GM21447 (cell line): ENCODE results near the gene KHSRP.

Source experiments
- ATAC-seq: cut with Tn5 transposase; IDR thresholded peaks from one replicate; pipeline ENCODE4 v1.9.1; 2021; ENCODE audit not compliant: unreplicated experiment

The KHSRP gene, protein sequence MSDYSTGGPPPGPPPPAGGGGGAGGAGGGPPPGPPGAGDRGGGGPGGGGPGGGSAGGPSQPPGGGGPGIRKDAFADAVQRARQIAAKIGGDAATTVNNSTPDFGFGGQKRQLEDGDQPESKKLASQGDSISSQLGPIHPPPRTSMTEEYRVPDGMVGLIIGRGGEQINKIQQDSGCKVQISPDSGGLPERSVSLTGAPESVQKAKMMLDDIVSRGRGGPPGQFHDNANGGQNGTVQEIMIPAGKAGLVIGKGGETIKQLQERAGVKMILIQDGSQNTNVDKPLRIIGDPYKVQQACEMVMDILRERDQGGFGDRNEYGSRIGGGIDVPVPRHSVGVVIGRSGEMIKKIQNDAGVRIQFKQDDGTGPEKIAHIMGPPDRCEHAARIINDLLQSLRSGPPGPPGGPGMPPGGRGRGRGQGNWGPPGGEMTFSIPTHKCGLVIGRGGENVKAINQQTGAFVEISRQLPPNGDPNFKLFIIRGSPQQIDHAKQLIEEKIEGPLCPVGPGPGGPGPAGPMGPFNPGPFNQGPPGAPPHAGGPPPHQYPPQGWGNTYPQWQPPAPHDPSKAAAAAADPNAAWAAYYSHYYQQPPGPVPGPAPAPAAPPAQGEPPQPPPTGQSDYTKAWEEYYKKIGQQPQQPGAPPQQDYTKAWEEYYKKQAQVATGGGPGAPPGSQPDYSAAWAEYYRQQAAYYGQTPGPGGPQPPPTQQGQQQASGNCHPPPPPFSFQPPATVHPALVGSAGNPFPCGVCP

DNA sequence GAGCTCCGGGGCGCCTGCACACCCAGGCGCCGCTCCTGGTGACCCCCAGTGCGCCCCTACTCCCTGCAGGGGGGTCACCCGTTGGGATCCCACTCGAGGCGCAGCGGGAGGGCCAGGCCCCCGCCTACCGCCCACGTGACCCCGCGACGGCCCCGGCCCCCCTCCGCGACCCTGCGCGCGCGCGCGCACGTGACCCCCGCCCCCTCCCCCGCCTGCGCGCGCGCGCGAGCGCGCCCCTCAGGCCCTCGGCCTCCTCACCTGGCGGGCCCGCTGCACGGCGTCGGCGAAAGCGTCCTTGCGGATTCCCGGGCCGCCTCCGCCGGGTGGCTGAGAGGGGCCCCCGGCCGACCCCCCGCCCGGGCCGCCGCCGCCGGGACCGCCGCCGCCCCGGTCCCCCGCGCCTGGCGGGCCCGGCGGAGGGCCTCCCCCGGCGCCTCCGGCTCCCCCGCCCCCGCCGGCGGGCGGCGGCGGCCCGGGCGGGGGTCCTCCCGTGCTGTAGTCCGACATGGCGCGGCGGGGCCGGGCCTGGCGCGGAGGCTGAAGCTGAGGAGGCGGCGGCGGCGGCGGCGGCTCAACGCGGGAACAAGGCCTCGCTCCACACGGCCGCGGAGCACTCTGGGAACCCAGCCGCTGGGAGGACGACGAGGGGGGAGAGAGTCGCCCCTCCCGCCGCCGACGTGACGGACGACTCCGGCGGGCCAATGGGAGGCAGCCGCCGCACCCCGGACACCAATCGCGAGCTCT is at the start of gene KHSRP:
Gene KHSRP, minus strand, starts transcription at position 617 of the 744 bp plus-strand sequence. Its CDS starts 110 bp downstream, at position 507.
- ATAC-seq = no peak

DNA sequence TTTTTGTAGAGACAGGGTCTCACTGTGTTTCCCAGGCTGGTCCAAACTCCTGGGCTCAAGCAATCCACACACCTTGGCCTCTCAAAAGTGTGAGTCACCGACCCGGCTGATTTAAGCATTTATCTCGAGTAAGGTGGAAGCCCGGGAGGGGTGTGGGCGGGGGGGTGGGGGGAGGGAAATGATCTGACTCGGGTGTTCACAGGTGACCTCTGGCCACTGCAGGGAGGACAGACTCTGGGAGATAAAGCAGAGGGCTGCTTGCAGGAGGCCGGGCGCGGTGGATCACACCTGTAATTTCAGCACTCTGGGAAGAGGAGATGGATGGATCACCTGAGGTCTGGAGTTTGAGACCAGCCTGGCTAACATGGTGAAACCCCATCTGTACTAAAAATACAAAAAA is 49.0 kb upstream of the KHSRP start:
- no peak for ATAC-seq

DNA sequence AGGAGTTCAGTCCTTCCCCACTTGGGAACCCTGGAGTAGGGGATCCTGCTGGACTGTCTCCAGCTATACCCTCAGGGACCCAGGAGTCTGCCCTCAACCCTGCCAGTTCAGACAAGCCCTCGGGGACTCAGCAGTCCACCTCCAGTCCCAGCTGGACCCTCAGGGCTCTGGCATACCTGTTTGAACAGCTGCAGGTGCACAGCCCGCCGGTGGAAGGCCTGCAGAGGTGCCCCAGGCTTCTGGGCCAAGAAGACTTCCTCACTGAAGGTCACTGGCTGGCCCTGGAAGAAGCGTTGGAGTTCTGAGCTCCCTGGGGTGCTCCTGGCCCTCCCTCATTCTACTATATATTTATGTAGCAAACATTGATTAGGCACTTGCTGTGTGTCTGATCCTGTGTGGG is 48.1 kb upstream of the KHSRP start:
- no peak for ATAC-seq

DNA sequence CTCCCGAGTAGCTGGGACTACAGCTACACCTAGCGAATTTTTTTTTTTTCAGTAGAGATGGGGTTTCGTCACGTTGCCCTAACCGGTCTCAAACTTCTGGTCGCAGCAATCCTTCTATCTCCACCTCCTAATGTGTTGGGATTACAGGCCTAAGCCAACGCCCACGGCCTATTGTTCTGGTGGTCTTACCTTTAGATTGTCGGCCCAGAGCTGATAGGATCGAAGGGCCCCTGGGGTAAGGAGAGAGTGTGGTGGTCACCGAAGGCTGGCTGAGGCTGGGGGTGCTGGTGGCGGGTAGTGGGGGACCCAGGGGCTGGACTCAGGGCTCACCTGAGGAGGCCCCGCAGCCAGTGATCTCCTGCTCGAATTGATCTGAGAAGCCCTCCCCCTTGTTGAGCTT is 46.5 kb upstream of the KHSRP start:
- ATAC-seq = no peak

DNA sequence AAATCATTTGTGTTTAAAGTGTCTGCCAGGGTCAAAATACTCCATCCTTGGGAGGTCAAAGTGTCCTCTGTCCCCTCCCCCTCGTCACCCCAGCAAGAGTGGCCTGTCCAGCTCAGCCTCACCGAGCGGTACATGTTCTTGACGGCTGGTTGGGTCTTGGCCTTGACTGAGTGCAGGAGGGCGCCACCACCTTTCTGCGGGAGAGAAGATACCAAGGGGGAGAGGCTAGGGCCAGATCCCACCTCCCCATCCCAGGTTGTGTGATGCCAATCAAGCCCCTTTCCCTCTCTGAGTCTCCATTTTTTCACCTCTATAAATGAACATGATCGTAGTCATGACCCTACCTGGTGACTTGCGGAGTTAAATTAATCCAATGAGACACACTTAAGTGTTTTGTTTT is 45.6 kb upstream of the KHSRP start:
- no peak for ATAC-seq

DNA sequence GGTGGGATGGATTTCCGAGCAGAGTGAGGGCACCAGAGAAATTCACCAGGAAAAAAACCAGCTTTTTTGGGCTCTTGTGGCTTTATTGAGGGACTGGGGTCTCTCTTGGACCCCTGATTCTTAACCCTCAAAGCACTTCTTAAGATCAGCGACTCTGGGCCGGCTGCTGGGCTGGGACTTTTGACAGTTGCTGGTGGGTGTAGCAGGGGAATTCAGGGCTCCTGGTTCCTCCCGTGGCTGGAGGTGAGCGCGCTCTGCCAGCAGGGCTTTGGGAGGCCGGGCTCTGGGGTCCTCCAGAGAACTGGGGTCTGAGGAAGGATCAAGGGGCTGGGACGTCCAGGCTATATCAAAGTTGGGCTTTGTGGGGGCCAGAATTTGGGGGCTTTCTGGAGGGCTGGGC is 42.8 kb upstream of the KHSRP start:
- no peak for ATAC-seq

DNA sequence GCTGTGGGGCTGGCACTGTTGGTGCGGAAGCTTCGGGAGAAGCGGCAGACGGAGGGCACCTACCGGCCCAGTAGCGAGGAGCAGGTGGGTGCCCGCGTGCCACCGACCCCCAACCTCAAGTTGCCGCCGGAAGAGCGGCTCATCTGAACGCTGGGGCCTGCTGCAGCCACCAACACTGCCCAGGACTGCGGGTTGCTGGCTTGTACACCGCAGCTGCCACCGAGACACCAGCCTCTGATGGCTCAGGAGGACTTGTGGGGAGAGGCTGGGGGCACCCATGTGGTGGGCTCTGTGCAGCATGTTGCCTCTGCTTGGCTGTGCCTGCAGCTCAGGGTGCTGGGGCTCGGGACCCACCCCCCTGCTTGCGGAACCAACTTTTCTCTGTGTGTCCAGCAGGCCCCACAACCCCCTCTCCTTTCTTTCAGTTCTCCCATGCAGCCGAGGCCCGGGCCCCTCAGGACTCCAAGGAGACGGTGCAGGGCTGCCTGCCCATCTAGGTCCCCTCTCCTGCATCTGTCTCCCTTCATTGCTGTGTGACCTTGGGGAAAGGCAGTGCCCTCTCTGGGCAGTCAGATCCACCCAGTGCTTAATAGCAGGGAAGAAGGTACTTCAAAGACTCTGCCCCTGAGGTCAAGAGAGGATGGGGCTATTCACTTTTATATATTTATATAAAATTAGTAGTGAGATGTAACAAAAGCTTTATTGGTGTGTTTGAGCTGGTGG is 42.1 kb upstream of the KHSRP start:
- no peak for ATAC-seq

DNA sequence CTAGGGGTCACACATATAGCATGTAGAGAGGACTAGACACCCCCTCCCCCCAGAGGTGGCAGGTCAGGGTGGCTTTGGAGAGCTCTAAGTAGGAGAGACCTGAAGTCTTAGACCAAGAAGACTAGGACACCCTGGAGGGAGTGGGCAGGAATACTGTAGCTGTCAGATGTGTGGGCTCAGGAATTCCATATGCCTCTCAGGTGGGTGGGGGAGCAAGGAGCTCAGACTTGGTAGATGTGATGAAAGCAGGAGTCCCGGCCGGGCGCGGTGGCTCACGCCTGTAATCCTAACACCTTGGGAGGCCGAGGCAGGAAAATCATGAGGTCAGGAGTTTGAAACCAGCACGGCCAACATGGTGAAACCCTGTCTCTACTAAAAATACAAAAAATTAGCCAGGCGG is 41.1 kb upstream of the KHSRP start:
- no peak for ATAC-seq

DNA sequence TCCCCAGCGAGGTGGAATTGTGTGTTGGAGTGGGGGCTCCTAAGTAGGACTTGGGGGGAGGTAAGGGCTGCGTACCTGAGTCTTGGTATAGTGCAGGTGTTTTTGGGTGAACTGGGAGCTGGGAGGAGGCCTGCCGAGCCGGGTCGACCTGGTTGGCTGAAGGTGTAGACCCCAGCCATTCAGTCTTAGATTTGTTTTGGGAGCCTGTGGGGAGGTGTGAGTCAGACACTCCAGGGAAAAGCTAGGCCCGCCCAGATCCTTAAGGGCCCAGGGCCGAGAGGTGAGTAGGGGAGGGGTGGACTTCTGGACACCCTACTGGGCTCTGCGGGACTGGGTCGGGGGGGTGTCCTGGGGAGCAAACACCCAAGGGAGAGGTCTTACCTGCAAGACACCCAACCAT is 40.4 kb upstream of the KHSRP start:
- ATAC-seq = no peak

DNA sequence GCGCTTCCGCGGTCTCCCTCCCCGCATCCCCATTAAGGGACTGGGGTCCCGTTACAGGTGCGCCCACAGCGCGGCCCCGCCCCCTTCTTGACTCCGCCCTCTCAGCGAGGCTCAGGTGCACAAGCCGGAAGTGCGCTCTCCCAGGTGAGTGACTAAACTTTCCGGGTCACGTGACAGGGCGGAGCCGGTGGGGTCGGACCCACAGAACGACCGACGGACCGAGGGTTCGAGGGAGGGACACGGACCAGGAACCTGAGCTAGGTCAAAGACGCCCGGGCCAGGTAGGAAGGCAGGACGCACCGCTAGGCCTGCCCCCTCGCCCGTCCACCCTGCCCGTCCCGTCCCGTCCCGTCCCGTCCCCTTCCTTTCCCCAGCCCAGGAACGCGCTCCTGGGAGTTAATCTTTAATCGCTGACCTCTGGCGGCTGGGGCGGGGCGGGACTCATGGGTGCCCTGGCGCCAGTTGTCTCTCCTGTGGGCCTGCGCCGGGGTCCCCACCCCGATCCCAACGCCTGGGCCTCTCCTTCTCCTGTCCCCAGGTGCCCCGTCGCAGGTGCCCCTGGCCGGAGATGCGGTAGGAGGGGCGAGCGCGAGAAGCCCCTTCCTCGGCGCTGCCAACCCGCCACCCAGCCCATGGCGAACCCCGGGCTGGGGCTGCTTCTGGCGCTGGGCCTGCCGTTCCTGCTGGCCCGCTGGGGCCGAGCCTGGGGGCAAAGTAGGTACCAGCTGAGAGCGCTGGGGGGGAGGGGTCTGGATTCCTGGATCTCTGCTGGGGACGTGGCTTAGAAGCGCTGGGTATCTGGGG is 39.7 kb upstream of the KHSRP start, which contains the start of gene CRB3:
Gene CRB3, plus strand, starts transcription at position 202 of the 804 bp plus-strand sequence. Its CDS starts 431 bp downstream, at position 633.
- no peak for ATAC-seq

DNA sequence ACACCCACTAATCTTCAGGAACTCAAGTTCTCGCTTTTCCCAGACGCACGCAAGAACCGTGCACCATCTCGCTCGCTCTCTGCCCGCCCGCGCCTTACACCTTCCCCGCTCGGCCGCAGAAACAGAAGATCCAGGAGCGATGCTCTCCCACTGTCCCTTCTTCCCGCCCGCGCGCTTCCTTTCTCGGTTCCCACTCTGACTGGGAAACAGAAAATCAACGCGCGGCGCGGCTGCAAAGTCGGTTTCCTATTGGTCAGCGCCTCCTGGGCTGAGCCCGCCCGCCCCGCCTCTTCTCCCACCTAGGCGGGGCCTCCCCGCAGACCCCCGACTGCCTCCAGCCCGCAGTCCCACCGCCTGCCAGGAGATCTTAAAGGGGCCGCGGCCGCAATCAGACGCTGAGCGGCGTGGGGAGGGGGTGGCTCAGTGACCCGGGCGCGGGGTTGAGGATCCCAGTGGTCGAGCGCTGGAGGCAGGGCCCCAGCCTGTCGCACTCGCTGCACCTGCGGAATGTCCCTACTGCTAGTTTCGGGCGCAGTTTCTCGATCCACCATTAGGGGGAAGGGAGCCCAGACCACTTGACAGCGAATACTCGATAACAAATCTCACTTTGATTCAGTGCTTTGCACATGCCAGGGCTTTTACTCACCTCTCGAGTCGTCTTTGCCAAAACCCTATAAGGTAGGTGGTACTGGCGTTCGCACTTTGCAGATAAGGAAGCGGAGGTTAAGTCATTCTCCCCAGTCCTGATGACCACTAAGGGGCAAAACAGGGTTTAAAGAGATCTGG is 35.7 kb upstream of the KHSRP start:
- peak; percentile 64 for ATAC-seq

DNA sequence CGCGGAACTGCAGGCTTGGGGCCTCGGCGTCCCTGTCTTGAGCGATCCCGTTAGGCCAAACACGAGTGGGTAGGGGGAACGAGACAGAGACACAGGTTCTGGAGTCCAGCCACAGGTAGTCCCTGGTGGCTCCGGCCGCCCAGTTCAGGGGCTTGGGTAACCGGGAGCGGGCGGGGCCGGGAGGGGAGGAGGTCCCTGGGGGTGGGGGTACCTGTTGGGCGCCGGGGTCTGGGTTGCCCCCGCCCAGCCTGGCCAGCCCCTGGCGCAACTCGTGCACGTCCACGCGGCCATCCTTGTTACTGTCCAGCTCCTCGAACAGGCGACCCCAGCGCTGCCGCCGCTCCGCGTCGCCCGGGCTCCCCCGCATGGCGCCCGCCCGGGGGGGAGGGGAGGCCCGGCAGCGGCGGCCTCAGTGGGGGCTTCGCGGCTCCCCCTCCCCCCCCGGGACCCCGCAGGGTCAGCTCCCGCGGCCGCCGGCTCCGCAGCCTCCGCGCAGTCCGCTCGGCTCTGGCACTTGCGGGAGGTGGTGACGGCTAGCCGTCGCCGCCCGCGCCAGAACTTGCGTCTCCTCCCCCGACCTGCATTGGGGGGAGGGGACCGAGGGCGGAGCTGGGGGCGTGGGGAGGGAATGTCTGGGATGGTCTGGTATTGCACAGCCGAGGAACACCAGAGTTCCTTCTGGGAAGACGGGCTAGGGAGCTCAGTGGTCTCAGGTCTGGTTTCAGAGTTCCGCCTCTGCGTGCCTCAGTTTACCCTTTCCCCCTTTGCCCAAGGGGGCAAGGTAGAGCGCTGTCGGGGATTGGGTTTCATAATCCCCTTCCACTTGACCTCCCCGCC is 34.9 kb upstream of the KHSRP start, which contains the start of gene SLC25A23:
Gene SLC25A23, minus strand, starts transcription at position 531 of the 837 bp plus-strand sequence. Its CDS starts 164 bp downstream, at position 367.
- ATAC-seq = peak; percentile 40

DNA sequence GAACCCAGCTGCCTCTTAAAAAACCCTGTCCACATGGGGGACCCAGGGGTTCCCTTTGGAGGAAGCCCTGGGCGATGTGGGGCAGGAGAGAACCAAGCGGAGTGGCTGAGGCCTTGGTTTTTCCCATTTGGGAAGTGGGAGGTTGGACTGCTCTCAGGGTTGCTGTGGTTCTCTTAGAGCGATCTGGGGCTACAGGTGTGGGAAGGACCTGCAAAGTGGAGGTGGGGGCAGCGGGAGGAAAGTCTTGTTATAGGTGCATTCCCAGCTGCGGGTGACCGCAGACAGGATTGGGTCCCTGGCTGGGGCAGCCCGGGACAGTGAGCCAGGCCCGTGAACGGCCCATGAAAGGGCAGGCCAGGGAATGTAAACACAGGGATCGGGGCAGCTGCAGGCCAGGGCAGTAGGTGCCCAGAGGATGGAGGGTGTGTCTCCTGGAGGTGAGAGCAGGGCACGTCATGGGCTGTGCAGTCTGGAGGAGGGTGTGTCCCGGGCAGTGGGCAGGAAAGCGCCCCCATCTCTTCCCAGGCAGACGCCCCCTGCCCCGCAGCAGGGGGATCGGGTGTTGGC is 34.2 kb upstream of the KHSRP start:
- ATAC-seq = no peak

DNA sequence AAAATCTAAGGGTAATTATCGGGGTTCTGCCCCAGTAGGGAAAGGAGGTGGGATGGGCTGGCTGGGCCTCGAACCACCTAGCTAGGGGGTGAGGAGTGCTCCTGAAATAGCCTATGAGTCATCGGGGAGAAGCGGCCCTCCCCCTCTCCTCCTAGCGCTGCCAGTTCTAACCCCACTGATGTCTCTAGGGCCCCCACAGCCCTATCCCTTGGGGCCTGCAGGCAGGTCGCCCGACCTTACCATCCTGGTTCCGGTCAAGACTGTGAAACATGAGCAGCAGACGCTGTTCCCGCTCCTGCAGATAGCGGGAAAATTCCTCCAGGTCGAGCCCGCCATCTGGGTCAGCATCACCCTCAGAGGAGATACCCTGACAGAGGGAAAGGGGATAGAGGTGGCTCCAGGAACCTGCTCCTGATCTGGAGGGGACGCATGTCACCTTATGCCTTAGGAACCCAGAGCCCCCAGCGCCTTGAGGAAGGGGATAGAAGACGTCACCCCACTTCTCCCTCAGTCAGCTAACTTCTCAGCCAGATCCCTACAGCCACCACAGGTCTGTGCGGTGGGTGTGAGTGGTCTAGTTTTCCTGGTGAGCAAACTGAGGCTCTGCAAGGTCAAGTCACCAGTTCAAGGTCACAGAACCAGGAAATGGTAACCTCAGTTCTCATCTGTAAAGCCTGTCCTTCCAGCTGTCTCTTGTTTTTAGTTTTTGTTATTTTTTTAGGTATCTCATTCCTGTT is 33.5 kb upstream of the KHSRP start:
- no peak for ATAC-seq

DNA sequence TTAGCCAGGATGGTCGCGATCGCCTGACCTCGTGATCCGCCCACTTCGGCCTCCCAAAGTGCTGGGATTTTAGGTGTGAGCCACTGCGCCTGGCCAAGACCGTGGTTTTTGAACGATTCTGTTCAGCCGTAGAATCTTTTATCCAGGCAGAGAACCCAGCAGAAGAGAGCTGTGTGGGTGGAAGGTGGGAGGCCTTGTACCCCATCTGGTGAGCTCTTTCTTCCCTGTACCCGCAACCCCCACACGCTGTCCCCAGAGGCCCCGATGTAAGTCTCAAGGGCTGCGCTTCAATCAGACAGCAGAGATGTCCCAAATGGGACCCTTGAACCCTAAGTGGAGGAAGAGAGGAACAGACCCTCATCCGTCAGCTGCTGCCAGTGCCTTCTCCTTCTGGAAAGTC is 31.3 kb upstream of the KHSRP start:
- ATAC-seq = no peak

DNA sequence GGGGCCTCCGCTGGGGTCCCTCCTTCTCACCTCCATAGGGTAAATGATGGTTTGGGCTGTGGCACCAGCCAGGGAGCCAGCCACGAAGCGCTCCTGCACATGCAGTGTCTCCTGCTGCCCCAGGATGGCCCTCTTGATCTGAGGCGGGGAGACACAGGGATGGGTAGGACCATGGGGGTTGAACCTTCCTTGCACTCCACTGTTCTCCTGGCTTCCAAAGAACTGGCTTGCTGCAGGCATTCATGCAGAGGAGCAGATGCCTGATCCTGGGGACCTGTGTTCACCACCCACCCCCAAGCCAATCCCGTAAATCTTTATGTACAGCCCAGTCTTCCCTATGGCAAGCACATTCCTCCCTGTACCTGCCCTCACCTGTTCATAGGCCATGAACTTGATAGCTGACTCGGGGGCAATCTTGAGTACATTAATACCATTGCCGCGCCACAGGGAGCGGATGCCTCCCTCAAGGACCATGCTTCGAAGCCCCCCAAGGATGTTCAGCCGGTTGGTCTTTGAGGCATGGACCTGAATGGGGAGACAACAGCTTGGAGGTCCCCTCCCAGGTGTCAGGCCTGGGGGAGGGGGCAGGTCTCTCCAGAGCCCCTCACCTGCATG is 29.4 kb upstream of the KHSRP start:
- no peak for ATAC-seq

DNA sequence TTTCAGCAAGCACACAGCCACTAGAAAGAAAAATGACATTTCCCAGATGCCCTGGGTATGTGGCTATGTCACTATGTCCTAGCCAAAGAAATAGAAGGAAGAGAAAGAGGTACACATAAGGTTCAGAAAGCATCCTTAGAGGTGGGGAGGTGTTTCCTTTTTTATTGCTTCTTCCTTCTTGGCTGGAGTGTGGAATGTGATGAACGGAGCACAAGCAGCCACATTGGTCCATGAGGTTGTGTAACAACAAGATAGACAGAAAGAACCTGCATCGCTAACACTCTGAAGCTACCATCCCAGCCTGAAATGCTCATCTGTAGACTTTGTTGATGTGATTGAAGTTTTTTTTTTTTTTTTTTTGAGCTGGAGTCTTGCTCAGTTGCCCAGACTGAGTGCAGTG is 28.3 kb upstream of the KHSRP start:
- no peak for ATAC-seq
